B cell (primary cell): ENCODE results near the gene CIT.

Experiments
- EZH2 ChIP-seq: IDR thresholded peaks from 2 replicates; pipeline ENCODE4 v1.6.1; 2012; ENCODE audit warnings: borderline replicate concordance, low read depth, mild to moderate bottlenecking, moderate library complexity, low read length; ENCODE audit not compliant: insufficient read depth, poor library complexity, severe bottlenecking
- TF ChIP-seq, protein P1 (sequence below): fragments of 200-600 bp; IDR thresholded peaks from one replicate; pipeline ENCODE4 v1.8.0; 2022; ENCODE audit warnings: antibody characterized with exemption, mild to moderate bottlenecking

DNA sequence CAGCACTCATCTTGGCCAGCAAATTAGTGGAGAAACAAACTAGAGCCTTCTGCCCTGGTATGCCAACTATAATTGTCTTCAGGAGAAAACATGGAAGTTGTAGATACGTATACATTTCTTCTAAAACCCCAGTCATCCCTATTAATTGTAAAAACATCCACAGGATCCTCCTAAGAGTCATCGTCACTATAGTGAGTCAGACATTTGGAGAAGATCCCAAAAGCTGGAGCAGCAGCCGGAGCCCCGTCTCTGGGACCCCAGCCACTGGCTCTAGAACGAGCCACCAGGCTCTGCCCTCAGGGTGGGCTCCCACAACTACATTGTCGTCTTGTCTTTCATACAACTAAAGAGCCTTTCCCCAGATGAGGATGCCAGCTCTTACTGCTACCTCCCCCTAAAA lies 193.7 kb downstream of the CIT start:
- TF ChIP-seq, protein P1, sequence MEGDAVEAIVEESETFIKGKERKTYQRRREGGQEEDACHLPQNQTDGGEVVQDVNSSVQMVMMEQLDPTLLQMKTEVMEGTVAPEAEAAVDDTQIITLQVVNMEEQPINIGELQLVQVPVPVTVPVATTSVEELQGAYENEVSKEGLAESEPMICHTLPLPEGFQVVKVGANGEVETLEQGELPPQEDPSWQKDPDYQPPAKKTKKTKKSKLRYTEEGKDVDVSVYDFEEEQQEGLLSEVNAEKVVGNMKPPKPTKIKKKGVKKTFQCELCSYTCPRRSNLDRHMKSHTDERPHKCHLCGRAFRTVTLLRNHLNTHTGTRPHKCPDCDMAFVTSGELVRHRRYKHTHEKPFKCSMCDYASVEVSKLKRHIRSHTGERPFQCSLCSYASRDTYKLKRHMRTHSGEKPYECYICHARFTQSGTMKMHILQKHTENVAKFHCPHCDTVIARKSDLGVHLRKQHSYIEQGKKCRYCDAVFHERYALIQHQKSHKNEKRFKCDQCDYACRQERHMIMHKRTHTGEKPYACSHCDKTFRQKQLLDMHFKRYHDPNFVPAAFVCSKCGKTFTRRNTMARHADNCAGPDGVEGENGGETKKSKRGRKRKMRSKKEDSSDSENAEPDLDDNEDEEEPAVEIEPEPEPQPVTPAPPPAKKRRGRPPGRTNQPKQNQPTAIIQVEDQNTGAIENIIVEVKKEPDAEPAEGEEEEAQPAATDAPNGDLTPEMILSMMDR, result no peak
- TF ChIP-seq EZH2, result no peak
